ENCODE results near the gene MID1IP1.
A peak's percentile ranks its signal among the peaks of the same experiment; 100 is the strongest.

The MID1IP1 gene

DNA sequence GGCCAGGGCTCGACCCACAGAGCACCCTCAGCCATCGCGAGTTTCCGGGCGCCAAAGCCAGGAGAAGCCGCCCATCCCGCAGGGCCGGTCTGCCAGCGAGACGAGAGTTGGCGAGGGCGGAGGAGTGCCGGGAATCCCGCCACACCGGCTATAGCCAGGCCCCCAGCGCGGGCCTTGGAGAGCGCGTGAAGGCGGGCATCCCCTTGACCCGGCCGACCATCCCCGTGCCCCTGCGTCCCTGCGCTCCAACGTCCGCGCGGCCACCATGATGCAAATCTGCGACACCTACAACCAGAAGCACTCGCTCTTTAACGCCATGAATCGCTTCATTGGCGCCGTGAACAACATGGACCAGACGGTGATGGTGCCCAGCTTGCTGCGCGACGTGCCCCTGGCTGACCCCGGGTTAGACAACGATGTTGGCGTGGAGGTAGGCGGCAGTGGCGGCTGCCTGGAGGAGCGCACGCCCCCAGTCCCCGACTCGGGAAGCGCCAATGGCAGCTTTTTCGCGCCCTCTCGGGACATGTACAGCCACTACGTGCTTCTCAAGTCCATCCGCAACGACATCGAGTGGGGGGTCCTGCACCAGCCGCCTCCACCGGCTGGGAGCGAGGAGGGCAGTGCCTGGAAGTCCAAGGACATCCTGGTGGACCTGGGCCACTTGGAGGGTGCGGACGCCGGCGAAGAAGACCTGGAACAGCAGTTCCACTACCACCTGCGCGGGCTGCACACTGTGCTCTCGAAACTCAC, 3.6 kb downstream of the MID1IP1 start:
- Histone ChIP-seq H3F3A (ENCODE audit: control insufficient read depth, insufficient read depth) (no peaks in the 10 kb centered on the region), H3K4me1 (ENCODE audit: control insufficient read depth, low read length) (peaks cover 14% of the 10 kb centered on the region), H3K4me3 (ENCODE audit: low read length) (no peak overlapping the region), H3K27ac (ENCODE audit: low read depth, low read length) (no peak overlapping the region), H3K36me3 (ENCODE audit: control insufficient read depth, low read length) (no peaks in the 10 kb centered on the region), H3K27me3 (ENCODE audit: control insufficient read depth, low read length) (no peaks in the 10 kb centered on the region), H4K20me1 (ENCODE audit: control insufficient read depth, insufficient read depth, low read depth, low read length) (no peaks in the 10 kb centered on the region), H3K79me2 (ENCODE audit: control insufficient read depth, low read length) (no peaks in the 10 kb centered on the region), H3K9me3 (ENCODE audit: control insufficient read depth, insufficient read depth, low read length) (peaks cover 4% of the 10 kb centered on the region; the same call in 1 of the 2 replicates), H3K4me2 (ENCODE audit: low read length) (no peak overlapping the region), H3K9me2 (replicated peaks; ENCODE audit: control insufficient read depth, low read length) (no peaks in the 10 kb centered on the region)
- TF ChIP-seq, protein P1, sequence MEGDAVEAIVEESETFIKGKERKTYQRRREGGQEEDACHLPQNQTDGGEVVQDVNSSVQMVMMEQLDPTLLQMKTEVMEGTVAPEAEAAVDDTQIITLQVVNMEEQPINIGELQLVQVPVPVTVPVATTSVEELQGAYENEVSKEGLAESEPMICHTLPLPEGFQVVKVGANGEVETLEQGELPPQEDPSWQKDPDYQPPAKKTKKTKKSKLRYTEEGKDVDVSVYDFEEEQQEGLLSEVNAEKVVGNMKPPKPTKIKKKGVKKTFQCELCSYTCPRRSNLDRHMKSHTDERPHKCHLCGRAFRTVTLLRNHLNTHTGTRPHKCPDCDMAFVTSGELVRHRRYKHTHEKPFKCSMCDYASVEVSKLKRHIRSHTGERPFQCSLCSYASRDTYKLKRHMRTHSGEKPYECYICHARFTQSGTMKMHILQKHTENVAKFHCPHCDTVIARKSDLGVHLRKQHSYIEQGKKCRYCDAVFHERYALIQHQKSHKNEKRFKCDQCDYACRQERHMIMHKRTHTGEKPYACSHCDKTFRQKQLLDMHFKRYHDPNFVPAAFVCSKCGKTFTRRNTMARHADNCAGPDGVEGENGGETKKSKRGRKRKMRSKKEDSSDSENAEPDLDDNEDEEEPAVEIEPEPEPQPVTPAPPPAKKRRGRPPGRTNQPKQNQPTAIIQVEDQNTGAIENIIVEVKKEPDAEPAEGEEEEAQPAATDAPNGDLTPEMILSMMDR (IDR thresholded peaks at IDR 0.05; ENCODE audit: low read depth, low read length, poor library complexity, severe bottlenecking) = no peak
- no peak for TF ChIP-seq EZH2phosphoT487 (IDR thresholded peaks at IDR 0.05; ENCODE audit: borderline replicate concordance, low read length)

DNA sequence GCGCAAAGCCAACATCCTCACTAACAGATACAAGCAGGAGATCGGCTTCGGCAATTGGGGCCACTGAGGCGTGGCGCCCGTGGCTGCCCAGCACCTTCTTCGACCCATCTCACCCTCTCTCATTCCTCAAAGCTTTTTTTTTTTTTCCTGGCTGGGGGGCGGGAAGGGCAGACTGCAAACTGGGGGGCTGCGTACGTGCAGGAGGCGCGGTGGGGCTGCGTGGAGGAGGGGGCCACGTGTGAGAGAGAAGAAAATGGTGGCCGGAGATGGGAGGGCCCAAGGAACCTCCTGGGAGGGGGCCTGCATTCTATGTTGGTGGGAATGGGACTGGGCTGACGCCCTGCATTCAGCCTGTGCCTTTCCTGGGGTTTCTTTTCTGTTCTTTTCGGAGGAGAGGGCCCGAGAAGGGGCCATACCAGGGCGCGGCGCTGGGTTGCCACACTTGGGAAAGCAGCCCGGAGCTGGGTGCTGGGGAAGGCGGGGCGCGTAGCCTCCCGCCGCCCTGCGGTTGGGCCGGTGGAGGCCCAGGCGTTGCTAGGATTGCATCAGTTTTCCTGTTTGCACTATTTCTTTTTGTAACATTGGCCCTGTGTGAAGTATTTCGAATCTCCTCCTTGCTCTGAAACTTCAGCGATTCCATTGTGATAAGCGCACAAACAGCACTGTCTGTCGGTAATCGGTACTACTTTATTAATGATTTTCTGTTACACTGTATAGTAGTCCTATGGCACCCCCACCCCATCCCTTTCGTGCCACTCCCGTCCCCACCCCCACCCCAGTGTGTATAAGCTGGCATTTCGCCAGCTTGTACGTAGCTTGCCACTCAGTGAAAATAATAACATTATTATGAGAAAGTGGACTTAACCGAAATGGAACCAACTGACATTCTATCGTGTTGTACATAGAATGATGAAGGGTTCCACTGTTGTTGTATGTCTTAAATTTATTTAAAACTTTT, 4.5 kb downstream of the MID1IP1 start:
- Histone ChIP-seq H3K4me1 (ENCODE audit: control insufficient read depth, low read length) (peaks cover 15% of the 10 kb centered on the region), H3K79me2 (ENCODE audit: control insufficient read depth, low read length) (no peaks in the 10 kb centered on the region)

DNA sequence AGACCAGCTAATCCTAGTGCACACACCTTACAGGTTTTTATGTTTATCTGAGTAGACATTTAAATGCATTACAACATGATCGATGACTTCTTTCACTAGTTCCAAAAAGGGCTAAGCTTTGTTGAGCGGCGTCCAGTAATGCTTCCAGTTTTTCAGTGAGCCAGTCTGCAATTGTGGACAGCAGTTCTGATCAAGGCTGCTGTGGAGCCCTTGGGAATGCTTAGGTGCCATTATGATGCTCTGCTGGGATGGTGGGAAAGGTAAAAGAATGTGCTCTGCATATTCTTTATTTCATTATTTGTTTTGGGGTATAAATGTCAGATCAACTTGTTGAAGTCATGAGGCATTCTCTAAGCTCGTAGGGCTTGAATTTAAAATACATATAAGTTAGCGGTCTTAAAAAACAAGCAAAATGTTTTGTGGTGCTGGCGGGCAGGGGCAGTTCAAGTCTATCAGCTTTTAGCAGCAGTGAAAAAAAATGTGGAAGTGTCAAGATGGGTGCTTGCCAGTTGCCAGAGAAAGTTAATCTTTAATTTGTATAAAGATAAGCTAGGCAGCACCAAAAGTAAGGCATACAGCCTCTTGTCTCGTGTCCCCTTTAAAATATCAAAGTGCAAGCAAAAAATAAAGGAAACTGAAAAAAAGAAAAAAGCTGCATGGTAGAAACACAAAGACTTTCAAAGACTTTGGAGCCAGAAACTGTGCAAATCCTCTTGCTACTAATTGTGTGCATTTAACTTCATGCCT, 5.8 kb downstream of the MID1IP1 start:
- no peaks in the 10 kb centered on the region for H3K36me3 ChIP-seq (ENCODE audit: control insufficient read depth, low read length)
- H3K4me1 ChIP-seq (ENCODE audit: control insufficient read depth, low read length) = peaks cover 15% of the 10 kb centered on the region
- no peaks in the 10 kb centered on the region for H3K9me2 ChIP-seq (replicated peaks; ENCODE audit: control insufficient read depth, low read length)
- no peak overlapping the region; the same call in 1 of the 2 replicates for H3K4me2 ChIP-seq (ENCODE audit: low read length)
- TF ChIP-seq, protein P1 (IDR thresholded peaks at IDR 0.05; ENCODE audit: low read depth, low read length, poor library complexity, severe bottlenecking) = no peak
- no peak for TF ChIP-seq EZH2phosphoT487 (IDR thresholded peaks at IDR 0.05; ENCODE audit: borderline replicate concordance, low read length)
- no peak overlapping the region for H3K27ac ChIP-seq (ENCODE audit: low read depth, low read length)
- H3K79me2 ChIP-seq (ENCODE audit: control insufficient read depth, low read length) = no peaks in the 10 kb centered on the region
- H3K4me3 ChIP-seq (ENCODE audit: low read length) = no peak overlapping the region
- H3K9me3 ChIP-seq (ENCODE audit: control insufficient read depth, insufficient read depth, low read length) = peaks cover 4% of the 10 kb centered on the region; the same call in 1 of the 2 replicates
- no peaks in the 10 kb centered on the region for H3K27me3 ChIP-seq (ENCODE audit: control insufficient read depth, low read length)
- no peaks in the 10 kb centered on the region for H3F3A ChIP-seq (ENCODE audit: control insufficient read depth, insufficient read depth)
- H4K20me1 ChIP-seq (ENCODE audit: control insufficient read depth, insufficient read depth, low read depth, low read length) = no peaks in the 10 kb centered on the region

More for the DNA sequence above, 4.5 kb downstream of the MID1IP1 start:
- no peak for TF ChIP-seq EZH2phosphoT487 (IDR thresholded peaks at IDR 0.05; ENCODE audit: borderline replicate concordance, low read length)
- TF ChIP-seq, protein P1 (IDR thresholded peaks at IDR 0.05; ENCODE audit: low read depth, low read length, poor library complexity, severe bottlenecking) = no peak
- Histone ChIP-seq H3F3A (ENCODE audit: control insufficient read depth, insufficient read depth) (no peaks in the 10 kb centered on the region), H3K4me2 (ENCODE audit: low read length) (peak overlapping the region; percentile 34), H3K4me3 (ENCODE audit: low read length) (no peak overlapping the region; the same call in 1 of the 2 replicates), H3K27me3 (ENCODE audit: control insufficient read depth, low read length) (no peaks in the 10 kb centered on the region), H3K9me2 (replicated peaks; ENCODE audit: control insufficient read depth, low read length) (no peaks in the 10 kb centered on the region), H4K20me1 (ENCODE audit: control insufficient read depth, insufficient read depth, low read depth, low read length) (no peaks in the 10 kb centered on the region), H3K9me3 (ENCODE audit: control insufficient read depth, insufficient read depth, low read length) (peaks cover 4% of the 10 kb centered on the region; the same call in 1 of the 2 replicates), H3K36me3 (ENCODE audit: control insufficient read depth, low read length) (no peaks in the 10 kb centered on the region), H3K27ac (ENCODE audit: low read depth, low read length) (peak overlapping the region; percentile 12; the same call in 1 of the 2 replicates)

Measured in DOHH2 (cell line).